ENCODE measurements around the gene CGB2. TPM values are rescaled to one million over a fixed set of nuclear protein-coding genes. Genes with fewer than 3 reads are reported as not detected.
"Not testable (repeated sequence)": the region's sequence is repeated elsewhere in the genome, so short reads cannot be mapped to it uniquely, and the experiment has no call there.

Gene CGB2
- total RNA-seq, 2 experiments from 2014 or later: not detected

DNA sequence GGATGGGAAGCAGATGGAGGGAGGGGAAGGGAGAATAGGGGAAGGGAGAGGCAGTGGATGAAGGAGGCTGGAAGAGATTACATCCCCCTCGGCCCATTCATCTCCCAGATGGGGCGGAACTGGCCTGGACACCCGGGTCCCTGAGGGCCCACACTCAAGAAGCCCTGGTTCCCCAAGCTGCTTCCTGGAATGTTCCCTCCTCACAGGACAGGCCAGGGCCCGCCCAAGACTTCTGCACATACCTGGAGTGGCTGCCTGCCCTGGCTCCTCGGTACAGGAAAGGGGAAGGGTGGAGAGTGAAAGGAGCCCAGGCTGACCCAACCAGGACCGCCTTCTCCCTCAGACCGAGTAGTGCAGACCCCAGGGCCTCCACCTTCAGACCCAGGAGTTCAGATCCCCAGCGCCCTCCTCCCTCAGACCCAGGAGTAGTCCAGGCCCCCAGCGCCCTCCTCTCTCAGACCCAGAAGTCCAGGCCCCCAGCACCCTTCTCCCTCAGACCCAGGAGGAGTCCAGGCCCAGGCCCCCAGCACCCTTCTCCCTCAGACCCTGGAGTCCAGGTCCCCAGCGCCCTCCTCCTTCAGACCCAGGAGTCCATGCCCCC lies 32.4 kb downstream of the CGB2 start:
- no peak overlapping the region for H3K27ac Mint-ChIP-seq
- no peak for DNase-seq
- intact Hi-C loops (cut with micrococcal nuclease): no loop called here
- H3K27me3 Mint-ChIP-seq (ENCODE audit: low read depth): peaks cover 54% of the 10 kb centered on the region
- H3K9me3 Mint-ChIP-seq: no peaks in the 10 kb centered on the region
- CTCF ChIA-PET: interaction anchor here (0.5 kb wide), 1 partner anchor 276 kb away, joined by 3 read pairs; no protein-coding TSS in a partner anchor
- H3K4me1 Mint-ChIP-seq (ENCODE audit: low read depth): peaks cover 2% of the 10 kb centered on the region
- no peaks in the 10 kb centered on the region for H3K36me3 Mint-ChIP-seq (ENCODE audit: low read depth)
- H3K4me3 Mint-ChIP-seq: no peak overlapping the region

DNA sequence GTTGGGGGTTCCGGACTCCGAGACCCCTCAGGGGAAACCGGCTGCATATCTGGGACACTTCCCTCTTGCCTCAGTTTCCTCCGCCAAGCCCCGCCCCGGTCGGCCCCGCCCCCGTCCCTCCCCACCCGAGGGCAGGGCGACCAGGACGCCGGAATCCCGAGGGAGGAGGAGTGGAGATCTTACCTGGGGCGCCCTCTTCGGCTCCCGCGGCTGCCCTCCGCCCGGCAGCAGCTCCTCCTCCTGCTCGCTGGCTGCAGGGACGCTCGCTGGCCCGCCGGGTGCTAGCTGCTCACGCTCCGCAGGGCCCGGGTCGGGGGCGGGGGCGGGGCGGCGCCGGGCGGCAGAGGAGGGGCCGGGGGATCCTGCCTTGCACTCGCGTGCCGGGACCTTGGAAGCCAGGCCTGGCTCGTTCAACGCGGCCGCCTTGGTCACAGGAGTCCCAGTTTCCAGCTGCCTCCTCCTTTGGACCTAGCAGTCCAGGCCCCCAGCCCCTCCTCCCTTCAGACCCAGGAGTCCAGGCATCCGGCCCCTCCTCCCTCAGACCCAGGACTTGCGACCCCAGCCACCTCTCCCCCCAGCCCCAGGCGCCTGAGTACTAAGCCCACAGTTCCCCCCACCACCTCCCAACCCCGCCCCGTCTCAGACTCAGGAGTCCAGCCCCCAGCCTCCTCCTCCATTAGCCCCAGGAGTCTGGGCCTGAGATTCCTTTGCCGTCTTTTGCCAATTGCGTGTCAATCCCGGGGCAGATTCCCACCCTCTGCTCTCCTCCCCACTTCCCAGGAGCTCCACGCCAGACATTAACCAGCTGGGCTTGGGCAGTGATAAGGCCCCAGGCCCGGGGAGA lies 33.3 kb downstream of the CGB2 start, which contains the start of gene NTF4:
Gene NTF4, minus strand, starts transcription at position 51 of the 844 bp plus-strand sequence. CDS start 2,821 bp downstream, outside the sequence.
- H3K4me1 Mint-ChIP-seq (ENCODE audit: low read depth): peaks cover 2% of the 10 kb centered on the region
- no peaks in the 10 kb centered on the region for H3K9me3 Mint-ChIP-seq
- CTCF ChIA-PET: interaction anchor here (0.5 kb wide), 1 partner anchor 277 kb away, joined by 3 read pairs; no protein-coding TSS in a partner anchor
- no peaks in the 10 kb centered on the region for H3K36me3 Mint-ChIP-seq (ENCODE audit: low read depth)
- no peak for DNase-seq
- peaks cover 53% of the 10 kb centered on the region for H3K27me3 Mint-ChIP-seq (ENCODE audit: low read depth)
- no peak within 1 kb of the TSS for H3K4me3 Mint-ChIP-seq
- H3K27ac Mint-ChIP-seq: no peak within 1 kb of the TSS
- intact Hi-C loops (cut with micrococcal nuclease): no loop called here

DNA sequence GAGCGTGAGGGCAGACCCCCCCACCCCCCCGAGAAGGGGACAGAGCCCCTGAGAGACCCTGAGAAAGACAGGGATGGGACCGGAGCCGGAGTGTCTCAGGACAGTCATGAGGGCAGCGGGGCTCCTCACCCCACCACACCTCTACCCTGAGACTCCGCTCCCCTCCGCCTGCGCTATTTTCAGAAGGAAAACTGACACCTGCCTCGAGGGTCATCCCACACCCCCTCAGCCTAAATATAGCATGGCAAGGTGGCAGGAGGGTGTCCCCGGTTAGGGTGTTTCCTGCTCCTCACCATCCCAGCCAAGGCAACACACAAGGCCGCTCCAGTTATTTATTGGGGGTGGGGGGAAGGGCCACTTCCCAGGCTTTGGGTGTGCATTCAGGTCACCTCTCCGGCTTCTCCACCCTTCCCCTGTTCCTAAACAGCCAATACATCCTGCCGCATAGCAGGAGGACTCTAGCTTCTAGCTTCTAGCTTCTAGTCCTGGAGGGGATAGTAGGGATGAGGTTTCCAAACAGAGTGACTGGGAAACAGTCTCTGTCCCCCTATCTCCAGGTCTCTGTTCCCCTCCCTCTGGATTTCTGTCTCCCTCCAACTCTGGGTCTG lies 34.3 kb downstream of the CGB2 start:
- H3K4me3 Mint-ChIP-seq: no peak overlapping the region
- no peak overlapping the region for H3K27ac Mint-ChIP-seq
- CTCF ChIA-PET: no interaction called here
- H3K27me3 Mint-ChIP-seq (ENCODE audit: low read depth): peaks cover 54% of the 10 kb centered on the region
- H3K4me1 Mint-ChIP-seq (ENCODE audit: low read depth): peaks cover 2% of the 10 kb centered on the region
- H3K9me3 Mint-ChIP-seq: no peaks in the 10 kb centered on the region
- intact Hi-C loops (cut with micrococcal nuclease): no loop called here
- no peak for DNase-seq
- no peaks in the 10 kb centered on the region for H3K36me3 Mint-ChIP-seq (ENCODE audit: low read depth)

DNA sequence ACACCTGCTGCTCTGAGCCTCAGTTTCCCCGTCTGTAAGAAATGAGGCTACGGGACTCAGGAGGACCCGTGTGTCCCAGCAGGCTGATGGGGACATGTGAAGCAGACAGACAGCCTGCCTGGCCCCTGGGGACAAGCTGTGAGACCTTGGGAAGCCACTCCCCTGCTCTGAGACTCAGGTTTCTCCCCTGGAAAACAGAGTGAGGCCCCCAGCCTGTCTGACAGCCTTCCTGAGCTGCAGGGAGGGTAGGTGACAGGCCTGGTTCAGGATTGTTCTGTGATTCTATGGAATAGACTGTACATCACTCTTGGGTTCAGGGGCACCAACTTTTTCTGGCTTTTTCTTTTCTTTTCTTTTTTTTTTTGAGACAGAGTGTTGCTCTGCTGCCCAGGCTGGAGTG lies 35.9 kb downstream of the CGB2 start:
- DNase-seq: no peak
- H3K36me3 Mint-ChIP-seq (ENCODE audit: low read depth): no peaks in the 10 kb centered on the region
- H3K4me3 Mint-ChIP-seq: no peak overlapping the region
- CTCF ChIA-PET: no interaction called here
- H3K27me3 Mint-ChIP-seq (ENCODE audit: low read depth): peaks cover 57% of the 10 kb centered on the region
- H3K4me1 Mint-ChIP-seq (ENCODE audit: low read depth): peaks cover 2% of the 10 kb centered on the region
- H3K9me3 Mint-ChIP-seq: no peaks in the 10 kb centered on the region
- intact Hi-C loops (cut with micrococcal nuclease): no loop called here
- H3K27ac Mint-ChIP-seq: no peak overlapping the region

DNA sequence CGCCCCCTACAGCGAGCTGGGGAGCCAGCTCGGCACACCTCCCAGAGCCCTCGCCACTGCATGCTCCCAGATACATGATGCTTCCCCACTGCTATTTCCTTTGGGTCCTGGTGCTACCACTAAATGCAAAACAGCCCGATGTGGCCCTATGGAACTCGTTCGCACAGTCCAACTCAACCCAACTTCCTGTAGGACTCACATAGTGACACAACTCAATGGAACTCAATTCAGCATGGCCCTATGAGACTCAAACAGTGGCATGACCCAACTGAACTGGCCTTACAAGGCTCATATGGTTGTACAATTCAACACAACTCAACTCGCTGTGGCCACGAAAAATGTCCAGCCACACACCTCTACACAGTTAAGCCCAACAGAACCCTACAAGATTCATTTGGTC lies 37.3 kb downstream of the CGB2 start:
- Mint-ChIP-seq H3K4me1 (ENCODE audit: low read depth) (peaks cover 11% of the 10 kb centered on the region), H3K9me3 (no peaks in the 10 kb centered on the region), H3K36me3 (ENCODE audit: low read depth) (peaks cover 1% of the 10 kb centered on the region), H3K27me3 (ENCODE audit: low read depth) (peaks cover 63% of the 10 kb centered on the region), H3K27ac (no peak overlapping the region), H3K4me3 (no peak overlapping the region)
- DNase-seq: no peak
- intact Hi-C loops (cut with micrococcal nuclease): no loop called here
- CTCF ChIA-PET: interaction anchor here (2.1 kb wide), 1 partner anchor 69 kb away, joined by 6 read pairs; no protein-coding TSS in a partner anchor

DNA sequence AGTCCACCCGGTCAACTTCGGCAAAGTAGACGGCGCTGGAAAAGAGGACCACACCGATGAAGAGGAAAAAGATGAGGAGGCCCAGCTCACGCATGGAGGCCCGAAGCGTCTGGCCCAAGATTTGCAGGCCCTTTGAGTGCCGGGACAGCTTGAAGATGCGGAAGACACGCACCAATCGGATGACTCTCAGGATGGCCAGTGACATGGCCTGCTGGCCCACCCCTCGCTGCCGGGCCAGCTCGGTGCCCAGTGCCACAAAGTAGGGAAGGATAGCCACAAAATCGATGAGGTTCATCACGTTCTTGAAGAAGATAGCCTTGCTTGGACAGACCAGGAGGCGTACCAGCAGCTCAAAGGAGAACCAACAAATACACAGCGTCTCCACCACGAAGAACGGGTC lies 38.7 kb downstream of the CGB2 start:
- no peak overlapping the region for H3K27ac Mint-ChIP-seq
- DNase-seq: no peak
- intact Hi-C loops (cut with micrococcal nuclease): loop anchor here (10.0 kb wide), 1 partner anchor 154 kb away; no protein-coding TSS in a partner anchor
- H3K4me3 Mint-ChIP-seq: no peak overlapping the region
- H3K4me1 Mint-ChIP-seq (ENCODE audit: low read depth): peaks cover 9% of the 10 kb centered on the region
- CTCF ChIA-PET: interaction anchor here (1.0 to 2.1 kb wide), 3 partner anchors 28 to 76 kb away, joined by 3 to 6 read pairs (median 3); no protein-coding TSS in a partner anchor
- H3K9me3 Mint-ChIP-seq: no peaks in the 10 kb centered on the region
- H3K36me3 Mint-ChIP-seq (ENCODE audit: low read depth): peaks cover 1% of the 10 kb centered on the region
- H3K27me3 Mint-ChIP-seq (ENCODE audit: low read depth): peaks cover 61% of the 10 kb centered on the region

DNA sequence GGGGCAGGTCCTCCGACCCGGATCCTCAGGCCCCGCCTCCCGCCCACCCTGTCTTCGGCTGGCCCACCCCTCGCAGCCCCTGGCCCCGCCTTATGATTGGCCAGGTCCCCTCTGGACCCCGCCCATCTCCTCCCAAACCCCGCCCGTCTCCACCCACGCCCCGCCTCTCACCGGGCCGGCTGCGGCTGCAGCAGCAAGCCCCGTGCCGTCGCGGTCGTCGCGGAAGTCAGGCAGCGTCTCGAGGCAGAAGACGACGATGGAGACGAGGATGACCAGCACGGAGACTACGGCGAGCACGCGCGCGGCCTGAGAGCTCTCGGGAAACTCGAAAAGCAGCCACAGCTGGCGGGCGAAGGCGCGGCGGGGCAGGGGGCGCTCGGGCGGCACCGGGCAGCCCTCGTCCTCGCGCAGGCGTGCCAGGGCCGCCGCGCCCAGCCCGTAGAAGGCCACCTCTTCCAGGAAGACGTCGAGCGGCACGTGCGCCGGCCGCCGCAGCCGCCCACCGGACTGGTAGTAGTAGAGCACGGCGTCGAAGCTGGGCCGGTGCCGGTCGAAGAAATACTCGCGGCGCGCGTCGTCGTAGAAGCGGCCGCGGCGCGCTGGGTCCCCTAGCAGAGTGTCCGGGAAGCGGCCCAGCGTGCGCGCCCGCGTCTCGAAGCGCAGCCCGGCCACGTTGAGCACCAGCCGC lies 40.3 kb downstream of the CGB2 start:
- intact Hi-C loops (cut with micrococcal nuclease): loop anchor here (10.0 kb wide), 1 partner anchor 153 kb away; no protein-coding TSS in a partner anchor
- Mint-ChIP-seq H3K4me3 (no peak overlapping the region), H3K27me3 (ENCODE audit: low read depth) (peaks cover 50% of the 10 kb centered on the region), H3K4me1 (ENCODE audit: low read depth) (peaks cover 9% of the 10 kb centered on the region), H3K9me3 (no peaks in the 10 kb centered on the region), H3K27ac (no peak overlapping the region), H3K36me3 (ENCODE audit: low read depth) (peaks cover 1% of the 10 kb centered on the region)
- CTCF ChIA-PET: no interaction called here
- peak; percentile 23 for DNase-seq

DNA sequence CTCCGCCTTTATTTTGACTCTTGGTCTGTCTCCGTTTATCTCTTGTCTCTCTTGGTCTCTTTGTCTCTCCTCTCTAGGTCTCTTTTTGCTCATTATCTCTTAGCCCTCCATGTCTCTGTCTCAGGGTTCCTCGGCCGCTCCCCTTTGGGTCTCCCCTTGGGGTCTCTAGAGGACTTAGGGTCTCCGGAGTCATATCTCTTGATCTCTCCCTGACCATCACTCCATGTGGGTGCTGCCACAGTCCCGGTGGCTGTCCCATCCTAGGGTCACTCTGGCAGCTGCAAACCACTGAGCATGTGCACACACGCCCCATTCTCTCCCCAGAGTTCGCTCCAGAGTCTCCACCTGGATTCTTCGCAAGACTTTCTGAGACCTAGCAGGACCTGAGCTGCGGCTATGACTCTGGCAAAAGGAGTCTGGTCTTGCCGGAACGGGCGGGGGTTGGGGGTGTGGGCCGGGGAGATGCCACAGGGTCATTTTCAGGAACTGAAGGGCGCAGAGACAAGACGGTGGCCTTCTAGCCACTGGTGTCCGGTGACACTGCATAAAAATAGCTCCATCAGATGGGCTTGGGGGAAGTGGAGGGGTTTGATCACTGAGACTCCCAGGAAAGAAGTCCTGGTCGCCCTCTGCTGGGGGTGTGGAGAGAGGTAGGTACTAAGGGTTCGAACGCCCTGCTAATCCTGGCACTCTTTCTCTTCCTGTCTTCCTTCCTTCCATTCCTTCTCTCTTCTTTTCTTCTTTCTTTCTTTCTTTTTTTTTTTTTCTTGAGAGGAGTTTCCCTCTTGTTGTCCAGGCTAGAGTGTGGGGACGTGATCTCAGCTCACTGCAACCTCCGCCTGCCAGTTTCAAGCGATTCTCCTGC lies 42.1 kb downstream of the CGB2 start:
- peaks cover 1% of the 10 kb centered on the region for H3K36me3 Mint-ChIP-seq (ENCODE audit: low read depth)
- CTCF ChIA-PET: interaction anchor here (0.6 to 1.6 kb wide), 3 partner anchors 16 to 223 kb away, joined by 3 to 5 read pairs (median 4); partner anchors contain the start of gene CGB7
- no peak overlapping the region for H3K27ac Mint-ChIP-seq
- intact Hi-C loops (cut with micrococcal nuclease): loop anchor here (2.0 to 10.0 kb wide), 2 partner anchors 71 to 151 kb away; no protein-coding TSS in a partner anchor
- peaks cover 9% of the 10 kb centered on the region for H3K4me1 Mint-ChIP-seq (ENCODE audit: low read depth)
- no peak overlapping the region for H3K4me3 Mint-ChIP-seq
- no peaks in the 10 kb centered on the region for H3K9me3 Mint-ChIP-seq
- H3K27me3 Mint-ChIP-seq (ENCODE audit: low read depth): peaks cover 43% of the 10 kb centered on the region
- DNase-seq: peak; percentile 26

DNA sequence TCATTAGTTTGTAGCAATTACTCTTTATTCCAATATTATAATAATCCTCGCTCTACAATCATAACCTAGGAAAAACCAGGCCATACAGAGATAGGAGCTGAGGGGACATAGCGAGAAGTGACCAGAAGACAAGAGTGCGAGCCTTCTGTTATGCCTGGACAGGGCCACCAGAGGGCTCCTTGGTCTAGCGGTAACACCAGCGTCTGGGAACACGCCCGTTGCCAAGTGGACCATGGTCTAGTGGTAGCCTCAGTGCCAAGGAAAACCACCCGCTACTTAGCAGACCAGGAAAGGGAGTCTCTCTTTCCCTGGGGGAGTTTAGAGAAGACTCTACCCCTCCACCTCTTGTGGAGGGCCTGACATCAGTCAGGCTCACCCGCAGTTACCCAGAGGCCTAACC lies 43.2 kb downstream of the CGB2 start:
- not testable (repeated sequence) for H3K9me3 Mint-ChIP-seq; H3K27ac Mint-ChIP-seq; H3K4me1 Mint-ChIP-seq (ENCODE audit: low read depth); H3K4me3 Mint-ChIP-seq; H3K36me3 Mint-ChIP-seq (ENCODE audit: low read depth)
- intact Hi-C loops (cut with micrococcal nuclease): loop anchor here (1.0 to 10.0 kb wide), 3 partner anchors 70 to 150 kb away; no protein-coding TSS in a partner anchor
- peaks cover 36% of the 10 kb centered on the region for H3K27me3 Mint-ChIP-seq (ENCODE audit: low read depth)
- CTCF ChIA-PET: interaction anchor here (0.6 to 1.6 kb wide), 5 partner anchors 17 to 222 kb away, joined by 3 to 5 read pairs (median 4); partner anchors contain the start of gene CGB7
- DNase-seq: peak; percentile 48

DNA sequence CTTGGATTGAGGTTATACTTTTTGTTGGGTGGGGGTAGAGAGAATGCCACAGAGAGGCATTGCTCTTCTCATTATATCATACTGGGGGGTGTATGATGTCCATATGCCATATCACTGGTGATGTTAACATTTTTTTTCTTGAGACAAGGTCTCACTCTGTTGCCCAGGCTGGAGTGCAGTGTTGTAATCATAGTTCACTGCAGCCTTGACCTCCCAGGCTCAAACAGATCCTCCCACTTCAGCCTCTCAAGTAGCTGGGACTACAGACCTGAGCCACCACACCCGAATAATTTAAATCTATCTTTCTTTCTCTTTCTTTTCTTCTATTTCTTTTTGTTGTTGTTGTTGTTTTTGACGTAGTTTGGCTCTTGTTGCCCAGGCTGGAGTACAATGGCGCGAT lies 48.7 kb downstream of the CGB2 start:
- no peak overlapping the region for H3K4me3 Mint-ChIP-seq
- no peak overlapping the region for H3K27ac Mint-ChIP-seq
- H3K4me1 Mint-ChIP-seq (ENCODE audit: low read depth): peaks cover 5% of the 10 kb centered on the region
- CTCF ChIA-PET: interaction anchor here (0.7 kb wide), 1 partner anchor 17 kb away, joined by 3 read pairs; no protein-coding TSS in a partner anchor
- no peak for DNase-seq
- intact Hi-C loops (cut with micrococcal nuclease): no loop called here
- H3K27me3 Mint-ChIP-seq (ENCODE audit: low read depth): peaks cover 4% of the 10 kb centered on the region
- no peaks in the 10 kb centered on the region for H3K9me3 Mint-ChIP-seq
- peaks cover 2% of the 10 kb centered on the region for H3K36me3 Mint-ChIP-seq (ENCODE audit: low read depth)

DNA sequence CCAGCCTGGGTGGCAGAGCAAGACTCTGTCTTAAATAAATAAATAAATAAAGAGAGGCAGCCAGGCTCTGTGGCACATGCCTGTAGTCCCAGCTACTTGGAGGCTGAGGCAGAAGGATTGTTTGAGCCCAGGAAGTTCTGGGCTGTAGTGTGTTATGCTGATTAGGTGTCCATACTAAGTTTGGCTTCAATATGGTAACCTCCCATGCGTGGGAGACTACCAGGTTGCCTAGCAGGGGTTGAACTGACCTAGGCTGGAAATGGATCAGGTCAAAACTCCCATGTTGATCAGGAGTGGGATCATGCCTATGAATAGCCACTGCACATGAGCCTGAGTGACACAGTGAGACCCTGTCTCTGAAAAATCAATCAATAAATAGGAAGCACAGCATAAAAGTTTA lies 49.6 kb downstream of the CGB2 start:
- intact Hi-C loops (cut with micrococcal nuclease): no loop called here
- CTCF ChIA-PET: interaction anchor here (0.7 to 1.2 kb wide), 2 partner anchors 16 to 33 kb away, joined by 3 read pairs; partner anchors contain the start of gene LIN7B
- Mint-ChIP-seq H3K36me3 (ENCODE audit: low read depth) (peaks cover 8% of the 10 kb centered on the region), H3K9me3 (no peaks in the 10 kb centered on the region), H3K4me3 (no peak overlapping the region), H3K27ac (no peak overlapping the region), H3K4me1 (ENCODE audit: low read depth) (peaks cover 9% of the 10 kb centered on the region), H3K27me3 (ENCODE audit: low read depth) (no peaks in the 10 kb centered on the region)
- DNase-seq: no peak

Data from activated naive CD4-positive, alpha-beta T cell treated with anti-CD3 and anti-CD28 coated beads for 36 hours (primary cell).